Suppressor macrophage treated with lipopolysaccharide for 4 hours (primary cell): Measurements from ENCODE around the gene KLK13.

Experiments used
- DNase-seq: peaks from one replicate; pipeline ENCODE4 v3.0.0-alpha.2; 2020

The KLK13 gene

GRCh38 chr19:51060336-51060735 lies 4.6 kb downstream of the KLK13 start:
- DNase-seq: no peak

- DNase-seq: no peak
Measured at GRCh38 chr19:51059715-51060114, 5.2 kb downstream of the KLK13 start.

- DNase-seq: no peak
Measured at GRCh38 chr19:51055866-51056265, 9.0 kb downstream of the KLK13 start.

- no peak for DNase-seq
Measured at GRCh38 chr19:51047031-51047335, 17.9 kb downstream of the KLK13 start.

GRCh38 chr19:51044327-51044726 lies 20.6 kb downstream of the KLK13 start:
- DNase-seq: no peak

GRCh38 chr19:51043497-51043896 lies 21.4 kb downstream of the KLK13 start:
- DNase-seq: no peak

- no peak for DNase-seq
Measured at GRCh38 chr19:51040151-51040550, 24.7 kb downstream of the KLK13 start.

- peak; percentile 9 for DNase-seq
Measured at GRCh38 chr19:51036519-51036918, 28.4 kb downstream of the KLK13 start.

- no peak for DNase-seq
Measured at GRCh38 chr19:51034704-51035103, 30.2 kb downstream of the KLK13 start, which contains the start of gene KLK12. Gene KLK12 (minus strand): TSS chr19:51035002. CDS start chr19:51034621, 381 bp downstream.

GRCh38 chr19:51031880-51032225 lies 33.0 kb downstream of the KLK13 start:
- DNase-seq: no peak

GRCh38 chr19:51031220-51031879 lies 33.5 kb downstream of the KLK13 start:
- no peak for DNase-seq

- DNase-seq: no peak
Measured at GRCh38 chr19:51030631-51031030, 34.3 kb downstream of the KLK13 start.

- DNase-seq: no peak
Measured at GRCh38 chr19:51029718-51030117, 35.2 kb downstream of the KLK13 start.

GRCh38 chr19:51027873-51028272 lies 37.0 kb downstream of the KLK13 start:
- DNase-seq: no peak

GRCh38 chr19:51027126-51027806 lies 37.6 kb downstream of the KLK13 start:
- no peak for DNase-seq

GRCh38 chr19:51026554-51026831 lies 38.4 kb downstream of the KLK13 start, which contains the start of gene KLK11:
Gene KLK11 (minus strand): TSS chr19:51026616. CDS start chr19:51025631, 985 bp downstream.
- no peak for DNase-seq

GRCh38 chr19:51025809-51026553 lies 38.9 kb downstream of the KLK13 start:
- no peak for DNase-seq

GRCh38 chr19:51025401-51025800 lies 39.5 kb downstream of the KLK13 start:
- DNase-seq: no peak

- DNase-seq: no peak
Measured at GRCh38 chr19:51024924-51025323, 40.0 kb downstream of the KLK13 start.

- no peak for DNase-seq
Measured at GRCh38 chr19:51023946-51024345, 40.9 kb downstream of the KLK13 start.

GRCh38 chr19:51022526-51022925 lies 42.4 kb downstream of the KLK13 start:
- no peak for DNase-seq

GRCh38 chr19:51020988-51021651 lies 43.8 kb downstream of the KLK13 start:
- DNase-seq: peak; percentile 51

- DNase-seq: no peak
Measured at GRCh38 chr19:51019544-51019925, 45.4 kb downstream of the KLK13 start, which contains the start of gene KLK10. Gene KLK10 (minus strand): TSS chr19:51019709. CDS start chr19:51019130, 579 bp downstream.
